H1 (cell line): ENCODE results near the gene UMAD1.

Experiments used
- EP300 ChIP-seq, 2 experiments: IDR thresholded peaks; 1 replicate in 1 of 2; 2 replicates in 1 of 2; pipeline ENCODE4 v1.6.1; 2011 to 2012; ENCODE audit warnings: low read depth in 2 of 2, low read length in 2 of 2, mild to moderate bottlenecking in 2 of 2, borderline replicate concordance in 1 of 2, inconsistent platforms in 1 of 2, moderate library complexity in 1 of 2
- EZH2 ChIP-seq: fragments of 200-600 bp; sonication (generic); IDR thresholded peaks from 2 replicates; pipeline ENCODE4 v1.7.1; 2012; ENCODE audit warnings: low read depth, mild to moderate bottlenecking, moderate library complexity, low read length, inconsistent platforms; ENCODE audit not compliant: severe bottlenecking
- PHF8 ChIP-seq: fragments of 200-600 bp; sonication (generic); conservative IDR thresholded peaks from 2 replicates; pipeline ENCODE4 v1.7.1; 2012; ENCODE audit warnings: low read depth, mild to moderate bottlenecking, inconsistent platforms, low read length, moderate library complexity
- POLR2A ChIP-seq, 2 experiments: IDR thresholded peaks; 1 replicate in 1 of 2; 2 replicates in 1 of 2; pipeline ENCODE4 v1.6.1; 2011; ENCODE audit warnings: low read depth in 2 of 2, low read length in 2 of 2, mild to moderate bottlenecking in 2 of 2; ENCODE audit errors: control extremely low read depth in 1 of 2
- POLR2AphosphoS5 ChIP-seq: IDR thresholded peaks from 2 replicates; pipeline ENCODE4 v1.6.1; 2011; ENCODE audit warnings: low read depth, low read length
- RAD21 ChIP-seq, 2 experiments: IDR thresholded peaks in 1 of 2; conservative IDR thresholded peaks in 1 of 2; 2 replicates each; pipeline ENCODE4 v1.6.1; 2011; ENCODE audit warnings: low read depth in 2 of 2, low read length in 2 of 2, improper control_type of control experiment in 1 of 2, inconsistent platforms in 1 of 2, mild to moderate bottlenecking in 1 of 2, moderate library complexity in 1 of 2
- RFX5 ChIP-seq: IDR thresholded peaks from 2 replicates; pipeline ENCODE4 v1.6.1; 2011; ENCODE audit warnings: low read depth, low read length, improper control_type of control experiment, borderline replicate concordance
- TAF1 ChIP-seq: IDR thresholded peaks from 2 replicates; pipeline ENCODE4 v1.6.1; 2011; ENCODE audit warnings: mild to moderate bottlenecking, low read depth, low read length
- TF ChIP-seq, protein P1 (sequence below), 3 experiments: IDR thresholded peaks; 1 replicate in 2 of 3; 2 replicates in 1 of 3; pipeline versions ENCODE4 v1.5.1 to v1.6.1; 2011; ENCODE audit warnings: low read length in 3 of 3, mild to moderate bottlenecking in 3 of 3, inconsistent platforms in 2 of 3, low read depth in 1 of 3, moderate library complexity in 1 of 3; ENCODE audit not compliant: insufficient read depth in 1 of 3; ENCODE audit errors: control extremely low read depth in 1 of 3
- TF ChIP-seq, protein P2 (sequence below): IDR thresholded peaks from 2 replicates; pipeline ENCODE4 v1.6.1; 2011; ENCODE audit warnings: low read depth, mild to moderate bottlenecking, low read length; ENCODE audit not compliant: insufficient read depth
- TF ChIP-seq, protein P3 (sequence below): IDR thresholded peaks from 2 replicates; pipeline ENCODE4 v1.6.1; 2012; ENCODE audit warnings: low read length, inconsistent platforms
- TF ChIP-seq, protein P4 (sequence below): IDR thresholded peaks from 2 replicates; pipeline ENCODE4 v1.6.1; 2011; ENCODE audit warnings: low read length, improper control_type of control experiment

DNA sequence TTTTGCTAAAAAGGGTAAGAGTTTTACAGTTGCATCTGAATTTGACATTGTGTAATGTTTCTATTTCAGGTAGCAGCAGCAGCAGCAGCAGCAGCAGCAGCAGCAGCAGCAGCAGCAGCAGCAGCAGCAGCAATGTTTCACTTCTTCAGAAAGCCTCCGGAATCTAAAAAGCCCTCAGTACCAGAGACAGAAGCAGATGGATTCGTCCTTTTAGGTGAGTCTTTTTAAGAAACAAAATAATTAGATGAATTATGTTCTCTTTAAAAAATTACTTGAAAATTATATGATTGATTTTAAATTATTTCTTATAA is 32.6 kb downstream of the UMAD1 start:
- TF ChIP-seq, protein P1, sequence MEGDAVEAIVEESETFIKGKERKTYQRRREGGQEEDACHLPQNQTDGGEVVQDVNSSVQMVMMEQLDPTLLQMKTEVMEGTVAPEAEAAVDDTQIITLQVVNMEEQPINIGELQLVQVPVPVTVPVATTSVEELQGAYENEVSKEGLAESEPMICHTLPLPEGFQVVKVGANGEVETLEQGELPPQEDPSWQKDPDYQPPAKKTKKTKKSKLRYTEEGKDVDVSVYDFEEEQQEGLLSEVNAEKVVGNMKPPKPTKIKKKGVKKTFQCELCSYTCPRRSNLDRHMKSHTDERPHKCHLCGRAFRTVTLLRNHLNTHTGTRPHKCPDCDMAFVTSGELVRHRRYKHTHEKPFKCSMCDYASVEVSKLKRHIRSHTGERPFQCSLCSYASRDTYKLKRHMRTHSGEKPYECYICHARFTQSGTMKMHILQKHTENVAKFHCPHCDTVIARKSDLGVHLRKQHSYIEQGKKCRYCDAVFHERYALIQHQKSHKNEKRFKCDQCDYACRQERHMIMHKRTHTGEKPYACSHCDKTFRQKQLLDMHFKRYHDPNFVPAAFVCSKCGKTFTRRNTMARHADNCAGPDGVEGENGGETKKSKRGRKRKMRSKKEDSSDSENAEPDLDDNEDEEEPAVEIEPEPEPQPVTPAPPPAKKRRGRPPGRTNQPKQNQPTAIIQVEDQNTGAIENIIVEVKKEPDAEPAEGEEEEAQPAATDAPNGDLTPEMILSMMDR (IDR thresholded peaks at IDR 0.05; ENCODE audit: control extremely low read depth in 1 of 3, insufficient read depth in 1 of 3, low read depth in 1 of 3, low read length in 3 of 3) = no peak
- no peak for TF ChIP-seq POLR2A (IDR thresholded peaks at IDR 0.05; ENCODE audit: control extremely low read depth in 1 of 2, low read depth in 2 of 2, low read length in 2 of 2)
- TF ChIP-seq EP300 (IDR thresholded peaks at IDR 0.05; ENCODE audit: borderline replicate concordance in 1 of 2, low read depth in 2 of 2, low read length in 2 of 2) = no peak
- TF ChIP-seq EZH2 = no peak
- TF ChIP-seq, protein P2, sequence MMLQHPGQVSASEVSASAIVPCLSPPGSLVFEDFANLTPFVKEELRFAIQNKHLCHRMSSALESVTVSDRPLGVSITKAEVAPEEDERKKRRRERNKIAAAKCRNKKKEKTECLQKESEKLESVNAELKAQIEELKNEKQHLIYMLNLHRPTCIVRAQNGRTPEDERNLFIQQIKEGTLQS = no peak
- TF ChIP-seq, protein P3, sequence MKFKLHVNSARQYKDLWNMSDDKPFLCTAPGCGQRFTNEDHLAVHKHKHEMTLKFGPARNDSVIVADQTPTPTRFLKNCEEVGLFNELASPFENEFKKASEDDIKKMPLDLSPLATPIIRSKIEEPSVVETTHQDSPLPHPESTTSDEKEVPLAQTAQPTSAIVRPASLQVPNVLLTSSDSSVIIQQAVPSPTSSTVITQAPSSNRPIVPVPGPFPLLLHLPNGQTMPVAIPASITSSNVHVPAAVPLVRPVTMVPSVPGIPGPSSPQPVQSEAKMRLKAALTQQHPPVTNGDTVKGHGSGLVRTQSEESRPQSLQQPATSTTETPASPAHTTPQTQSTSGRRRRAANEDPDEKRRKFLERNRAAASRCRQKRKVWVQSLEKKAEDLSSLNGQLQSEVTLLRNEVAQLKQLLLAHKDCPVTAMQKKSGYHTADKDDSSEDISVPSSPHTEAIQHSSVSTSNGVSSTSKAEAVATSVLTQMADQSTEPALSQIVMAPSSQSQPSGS = no peak
- TF ChIP-seq TAF1 = no peak
- TF ChIP-seq RFX5 = no peak
- TF ChIP-seq RAD21 (IDR thresholded peaks at IDR 0.05 in 1 of 2, conservative IDR thresholded peaks at IDR 0.05 in 1 of 2; ENCODE audit: low read depth in 2 of 2, low read length in 2 of 2) = no peak
- no peak for TF ChIP-seq POLR2AphosphoS5
- TF ChIP-seq, protein P4, sequence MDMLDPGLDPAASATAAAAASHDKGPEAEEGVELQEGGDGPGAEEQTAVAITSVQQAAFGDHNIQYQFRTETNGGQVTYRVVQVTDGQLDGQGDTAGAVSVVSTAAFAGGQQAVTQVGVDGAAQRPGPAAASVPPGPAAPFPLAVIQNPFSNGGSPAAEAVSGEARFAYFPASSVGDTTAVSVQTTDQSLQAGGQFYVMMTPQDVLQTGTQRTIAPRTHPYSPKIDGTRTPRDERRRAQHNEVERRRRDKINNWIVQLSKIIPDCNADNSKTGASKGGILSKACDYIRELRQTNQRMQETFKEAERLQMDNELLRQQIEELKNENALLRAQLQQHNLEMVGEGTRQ = no peak
- TF ChIP-seq PHF8 = no peak
